ENCODE results near the gene SERPINB6.

Gene SERPINB6

GRCh38 chr6:3015144-3015543, 43.8 kb upstream of the SERPINB6 start:
- TF ChIP-seq FOXP2 (optimal IDR thresholded peaks at IDR 0.05; ENCODE audit: borderline replicate concordance, extremely low read depth, extremely low read length, insufficient read depth) (no peak), POLR2AphosphoS5 (IDR thresholded peaks at IDR 0.05; ENCODE audit: low read depth, low read length) (no peak), TAF1 (IDR thresholded peaks at IDR 0.05; ENCODE audit: borderline replicate concordance, insufficient read depth, low read length) (no peak), SIN3A (IDR thresholded peaks at IDR 0.05; ENCODE audit: borderline replicate concordance, insufficient read depth, low read length) (no peak)
- TF ChIP-seq, protein P1, sequence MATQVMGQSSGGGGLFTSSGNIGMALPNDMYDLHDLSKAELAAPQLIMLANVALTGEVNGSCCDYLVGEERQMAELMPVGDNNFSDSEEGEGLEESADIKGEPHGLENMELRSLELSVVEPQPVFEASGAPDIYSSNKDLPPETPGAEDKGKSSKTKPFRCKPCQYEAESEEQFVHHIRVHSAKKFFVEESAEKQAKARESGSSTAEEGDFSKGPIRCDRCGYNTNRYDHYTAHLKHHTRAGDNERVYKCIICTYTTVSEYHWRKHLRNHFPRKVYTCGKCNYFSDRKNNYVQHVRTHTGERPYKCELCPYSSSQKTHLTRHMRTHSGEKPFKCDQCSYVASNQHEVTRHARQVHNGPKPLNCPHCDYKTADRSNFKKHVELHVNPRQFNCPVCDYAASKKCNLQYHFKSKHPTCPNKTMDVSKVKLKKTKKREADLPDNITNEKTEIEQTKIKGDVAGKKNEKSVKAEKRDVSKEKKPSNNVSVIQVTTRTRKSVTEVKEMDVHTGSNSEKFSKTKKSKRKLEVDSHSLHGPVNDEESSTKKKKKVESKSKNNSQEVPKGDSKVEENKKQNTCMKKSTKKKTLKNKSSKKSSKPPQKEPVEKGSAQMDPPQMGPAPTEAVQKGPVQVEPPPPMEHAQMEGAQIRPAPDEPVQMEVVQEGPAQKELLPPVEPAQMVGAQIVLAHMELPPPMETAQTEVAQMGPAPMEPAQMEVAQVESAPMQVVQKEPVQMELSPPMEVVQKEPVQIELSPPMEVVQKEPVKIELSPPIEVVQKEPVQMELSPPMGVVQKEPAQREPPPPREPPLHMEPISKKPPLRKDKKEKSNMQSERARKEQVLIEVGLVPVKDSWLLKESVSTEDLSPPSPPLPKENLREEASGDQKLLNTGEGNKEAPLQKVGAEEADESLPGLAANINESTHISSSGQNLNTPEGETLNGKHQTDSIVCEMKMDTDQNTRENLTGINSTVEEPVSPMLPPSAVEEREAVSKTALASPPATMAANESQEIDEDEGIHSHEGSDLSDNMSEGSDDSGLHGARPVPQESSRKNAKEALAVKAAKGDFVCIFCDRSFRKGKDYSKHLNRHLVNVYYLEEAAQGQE (IDR thresholded peaks at IDR 0.05; ENCODE audit: insufficient read depth in 1 of 2, low read depth in 2 of 2, low read length in 2 of 2) = no peak

GRCh38 chr6:3014675-3015066, 43.3 kb upstream of the SERPINB6 start:
- TF ChIP-seq TAF1 (IDR thresholded peaks at IDR 0.05; ENCODE audit: borderline replicate concordance, insufficient read depth, low read length) (no peak), FOXP2 (optimal IDR thresholded peaks at IDR 0.05; ENCODE audit: borderline replicate concordance, extremely low read depth, extremely low read length, insufficient read depth) (no peak), SIN3A (IDR thresholded peaks at IDR 0.05; ENCODE audit: borderline replicate concordance, insufficient read depth, low read length) (no peak), POLR2AphosphoS5 (IDR thresholded peaks at IDR 0.05; ENCODE audit: low read depth, low read length) (no peak)
- TF ChIP-seq, protein P1 (IDR thresholded peaks at IDR 0.05; ENCODE audit: insufficient read depth in 1 of 2, low read depth in 2 of 2, low read length in 2 of 2) = no peak

GRCh38 chr6:3013901-3014674, 42.7 kb upstream of the SERPINB6 start:
- TF ChIP-seq FOXP2 (optimal IDR thresholded peaks at IDR 0.05; ENCODE audit: borderline replicate concordance, extremely low read depth, extremely low read length, insufficient read depth) (no peak), SIN3A (IDR thresholded peaks at IDR 0.05; ENCODE audit: borderline replicate concordance, insufficient read depth, low read length) (no peak), TAF1 (IDR thresholded peaks at IDR 0.05; ENCODE audit: borderline replicate concordance, insufficient read depth, low read length) (no peak), POLR2AphosphoS5 (IDR thresholded peaks at IDR 0.05; ENCODE audit: low read depth, low read length) (no peak)
- TF ChIP-seq, protein P1 (IDR thresholded peaks at IDR 0.05; ENCODE audit: insufficient read depth in 1 of 2, low read depth in 2 of 2, low read length in 2 of 2) = no peak

DNA sequence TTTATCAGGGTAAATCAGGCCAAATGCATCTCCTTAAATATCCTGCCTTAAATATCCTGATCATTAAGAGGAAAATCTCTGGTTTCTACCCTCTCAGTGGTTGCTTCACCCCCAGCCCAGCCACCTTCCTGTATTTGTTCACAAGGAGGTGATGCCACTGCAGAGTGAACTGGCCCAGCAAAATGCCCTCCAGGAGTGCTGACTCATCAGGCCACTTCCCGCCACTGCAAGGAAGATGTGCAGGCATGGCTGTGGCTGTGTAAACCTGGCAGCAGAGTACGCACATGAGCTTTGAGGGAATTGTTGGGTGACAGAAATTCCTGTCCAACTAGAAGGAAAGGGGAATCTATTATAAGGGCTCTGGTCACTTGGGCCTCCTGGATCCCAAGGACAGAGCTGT, 42.1 kb upstream of the SERPINB6 start:
- TF ChIP-seq, protein P1 (IDR thresholded peaks at IDR 0.05; ENCODE audit: insufficient read depth in 1 of 2, low read depth in 2 of 2, low read length in 2 of 2) = no peak
- TF ChIP-seq SIN3A (IDR thresholded peaks at IDR 0.05; ENCODE audit: borderline replicate concordance, insufficient read depth, low read length) (no peak), POLR2AphosphoS5 (IDR thresholded peaks at IDR 0.05; ENCODE audit: low read depth, low read length) (no peak), FOXP2 (optimal IDR thresholded peaks at IDR 0.05; ENCODE audit: borderline replicate concordance, extremely low read depth, extremely low read length, insufficient read depth) (no peak), TAF1 (IDR thresholded peaks at IDR 0.05; ENCODE audit: borderline replicate concordance, insufficient read depth, low read length) (no peak)
